Activated CD4-positive, CD25-positive, alpha-beta regulatory T cell treated with anti-CD3 and anti-CD28 coated beads, Interleukin-2, amount 50 U/mL, for 16 hours (primary cell): Measurements from ENCODE around the gene TGFA.

ENCODE experiments used
- DNase-seq: peaks from one replicate; pipeline ENCODE4 v3.0.0-alpha.2; 2020; ENCODE audit warnings: low read depth, low spot score

Gene TGFA

DNA sequence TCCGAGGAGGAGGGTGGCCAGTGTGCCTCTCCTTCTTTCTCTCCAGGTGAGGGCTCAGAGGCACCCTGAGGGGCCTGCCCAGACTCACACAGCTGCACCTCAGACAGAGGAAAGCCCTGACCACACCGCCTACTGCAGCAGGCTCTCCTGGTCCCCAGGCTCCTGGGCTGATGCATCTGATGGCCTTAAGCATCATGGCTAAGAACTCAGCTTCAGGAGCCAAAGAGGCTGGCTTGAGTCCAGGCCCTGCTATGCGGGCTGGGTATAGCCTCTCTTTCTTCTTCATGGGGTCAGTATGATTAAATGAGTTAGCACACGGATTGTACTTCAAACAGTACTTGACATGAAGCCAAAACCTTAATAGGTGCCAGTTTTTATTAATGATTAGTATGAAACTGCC, 89.6 kb downstream of the TGFA start:
- no peak for DNase-seq

DNA sequence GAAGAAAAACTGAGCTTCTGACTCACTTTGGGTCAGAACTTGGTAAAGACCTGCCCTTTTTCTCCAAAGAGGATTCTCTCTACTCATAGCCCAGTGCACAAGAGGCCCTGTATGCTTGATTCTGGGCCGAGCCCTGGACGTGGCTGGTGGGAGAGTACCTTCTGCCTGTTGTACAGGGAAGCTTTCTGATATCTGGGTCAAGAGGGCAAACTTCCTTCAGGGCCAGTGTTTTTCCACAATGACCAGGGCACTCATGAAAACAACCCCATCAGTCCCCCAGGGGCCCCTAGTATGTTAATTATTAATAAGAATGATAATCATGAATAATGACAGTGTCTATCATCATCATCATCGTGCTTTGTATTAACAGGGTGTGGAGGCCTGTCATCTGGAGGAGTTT, 90.0 kb downstream of the TGFA start:
- DNase-seq, result no peak

DNA sequence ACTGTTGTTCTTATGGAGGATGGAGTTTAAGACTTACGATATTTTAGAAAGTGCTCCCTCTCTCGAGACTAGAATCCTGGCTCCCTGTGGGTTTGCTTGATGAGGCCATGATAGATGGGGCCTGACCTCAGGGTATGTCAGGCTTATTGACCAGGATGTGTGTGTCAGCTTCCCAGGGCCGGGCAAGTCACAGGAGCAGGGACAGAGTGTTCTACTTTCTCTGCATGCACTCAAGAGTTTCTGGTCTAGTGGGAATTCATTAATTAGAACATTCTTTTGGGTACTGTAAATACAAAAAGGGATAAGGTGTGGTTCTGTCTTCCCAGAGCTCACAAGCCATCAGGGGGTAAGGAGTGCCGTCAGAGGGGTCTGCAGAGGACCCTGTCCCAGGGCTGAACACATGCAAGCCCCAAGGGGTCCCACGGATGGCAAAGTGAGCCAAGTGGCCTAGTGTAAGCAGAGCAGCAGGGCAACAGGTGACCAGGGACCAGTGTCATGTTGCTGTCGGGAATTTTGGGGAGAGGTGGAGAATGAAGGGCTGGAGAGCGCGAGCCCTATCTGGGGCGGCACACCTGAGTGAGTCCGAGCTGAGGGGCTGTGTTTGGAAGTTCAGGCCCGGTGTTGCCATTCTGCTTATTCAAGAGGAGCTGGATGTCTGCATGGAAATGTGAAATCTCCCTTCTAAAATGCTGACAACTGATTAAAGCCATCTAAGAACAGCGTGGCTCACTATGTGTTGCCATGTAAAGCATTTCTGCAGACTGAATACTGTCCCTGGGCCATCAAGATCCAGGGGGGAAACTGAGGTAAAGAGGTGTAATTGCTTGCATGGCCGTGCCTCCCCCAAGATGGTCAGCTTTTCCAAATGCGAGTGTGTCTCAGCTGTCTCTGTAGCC, 91.4 kb downstream of the TGFA start:
- DNase-seq, result no peak

DNA sequence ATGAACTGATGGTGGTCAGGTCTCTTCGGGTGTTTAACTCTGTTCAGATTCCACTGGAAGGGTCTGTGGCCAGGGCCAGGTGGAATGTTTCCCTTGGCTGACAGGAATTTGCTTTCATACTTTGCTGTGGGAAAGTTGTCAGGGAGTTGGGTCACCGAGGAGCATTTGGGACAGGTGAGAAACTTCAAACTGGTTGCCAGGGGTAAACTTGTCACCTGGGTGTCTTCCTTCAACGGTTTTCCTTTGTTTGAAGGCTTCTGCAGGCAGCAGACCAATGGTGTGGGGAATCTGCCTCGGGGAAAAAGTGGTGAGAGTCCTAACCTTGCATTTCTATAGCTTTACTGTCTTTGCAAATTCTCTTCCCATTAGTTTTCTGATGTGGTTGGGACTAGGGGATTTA, 92.2 kb downstream of the TGFA start:
- DNase-seq, result no peak

DNA sequence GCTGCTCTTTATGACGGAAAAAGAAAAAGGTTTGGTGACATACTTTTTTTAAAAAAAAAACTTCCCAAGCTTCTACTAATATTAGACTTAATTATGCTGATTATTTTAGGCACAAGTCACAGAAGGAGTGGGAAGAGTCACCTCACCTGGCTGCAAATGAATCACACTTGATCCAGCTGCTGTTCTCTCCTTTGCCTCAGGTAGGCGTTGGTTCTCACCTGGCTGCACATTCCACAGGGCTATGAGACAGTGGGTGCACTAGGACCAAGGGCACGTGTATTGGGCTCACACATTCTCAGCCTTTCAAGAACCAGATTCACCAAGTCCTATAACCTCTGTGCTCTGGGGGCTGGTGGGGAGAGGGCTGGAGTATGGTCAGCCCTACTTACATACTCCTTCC, 93.3 kb downstream of the TGFA start:
- DNase-seq, result no peak

DNA sequence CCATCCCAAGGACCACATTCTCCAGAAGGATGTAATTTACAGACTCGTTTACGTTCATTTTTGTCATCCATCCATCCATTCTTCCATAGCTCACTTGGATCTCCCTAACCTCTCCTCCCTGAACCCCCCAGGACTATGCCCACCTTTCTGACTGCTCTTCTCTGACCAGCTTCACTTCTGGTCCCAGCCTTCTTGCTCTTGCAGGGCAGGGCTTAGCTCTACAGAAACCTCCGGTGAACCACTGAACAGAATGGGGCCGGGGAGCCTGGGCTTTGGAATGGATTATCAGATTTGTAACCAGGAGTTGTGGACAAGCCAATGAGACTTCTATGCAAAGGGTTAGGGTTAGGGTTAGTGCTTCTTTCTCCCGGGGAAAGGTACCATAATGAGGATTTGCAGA, 95.0 kb downstream of the TGFA start:
- DNase-seq, result no peak

DNA sequence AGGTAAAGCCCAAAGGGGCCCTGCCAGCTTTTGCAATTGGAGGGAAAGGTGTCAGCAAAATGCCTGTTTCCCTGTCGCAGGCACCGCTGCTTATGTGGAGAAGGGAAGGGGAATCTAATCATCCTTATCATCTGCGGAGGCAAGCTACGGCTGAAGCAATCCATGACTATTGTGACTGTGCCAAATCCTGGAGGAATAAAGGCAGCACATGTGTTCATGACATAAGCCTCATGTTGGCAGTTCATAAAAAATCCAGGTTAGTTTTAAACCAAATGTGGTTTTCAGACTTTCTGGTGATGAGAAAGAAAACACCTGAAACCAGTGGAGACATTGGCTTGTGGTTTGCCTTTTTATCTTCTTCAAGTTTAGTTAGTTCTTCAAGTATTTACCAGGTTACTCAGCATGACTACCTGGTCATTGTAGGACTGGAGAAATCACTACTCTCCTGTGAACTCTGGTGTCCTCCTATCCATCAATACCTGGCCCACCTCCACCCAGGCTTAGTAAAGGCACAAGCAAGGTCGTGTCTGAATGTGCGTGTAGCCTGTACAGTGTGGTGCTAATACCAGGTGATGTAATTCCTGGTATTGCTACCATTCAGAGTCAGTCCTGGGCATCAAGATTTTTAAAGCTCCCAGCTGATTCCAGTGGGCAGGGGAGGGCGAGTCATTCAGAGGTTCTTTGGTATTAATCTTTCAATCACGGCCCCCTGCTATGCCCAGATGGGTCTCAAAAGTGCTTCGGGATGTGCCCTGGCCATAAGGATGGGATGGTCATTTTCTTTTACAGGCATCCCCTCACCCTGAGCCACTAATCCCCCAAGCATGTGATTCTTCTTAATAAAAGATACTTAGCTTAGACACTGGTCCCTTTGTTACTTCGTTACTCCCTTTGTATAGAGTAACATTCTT, 96.8 kb downstream of the TGFA start:
- DNase-seq, result no peak

DNA sequence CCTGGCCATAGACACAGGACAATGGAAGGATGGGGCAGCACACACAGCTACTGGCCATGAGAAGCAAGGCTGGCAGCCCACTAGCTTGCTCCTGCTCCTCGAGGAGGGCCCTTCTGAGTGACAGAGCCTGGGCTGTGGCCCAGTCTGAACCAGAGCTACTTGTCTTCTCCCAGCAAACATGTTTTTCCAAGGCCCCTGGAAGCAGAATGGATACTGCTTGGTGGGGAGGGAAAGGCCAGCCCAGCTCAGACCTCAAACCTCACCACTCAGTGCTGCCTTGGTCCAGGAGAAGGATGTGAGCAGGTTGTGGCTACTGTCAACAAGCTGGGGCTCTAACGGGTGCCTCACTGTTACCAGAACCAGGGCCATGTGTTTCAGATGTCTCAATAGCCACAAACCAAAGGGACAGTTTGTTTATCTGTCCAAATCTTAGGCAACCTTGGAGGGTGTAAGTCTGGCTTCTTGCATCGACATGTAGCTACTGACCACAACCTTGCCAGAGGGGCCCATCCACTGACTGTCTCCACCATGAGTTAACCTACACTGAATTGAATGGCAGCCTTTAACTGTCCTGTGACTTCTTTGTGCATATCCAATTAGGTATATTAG, 98.6 kb downstream of the TGFA start:
- DNase-seq, result no peak

DNA sequence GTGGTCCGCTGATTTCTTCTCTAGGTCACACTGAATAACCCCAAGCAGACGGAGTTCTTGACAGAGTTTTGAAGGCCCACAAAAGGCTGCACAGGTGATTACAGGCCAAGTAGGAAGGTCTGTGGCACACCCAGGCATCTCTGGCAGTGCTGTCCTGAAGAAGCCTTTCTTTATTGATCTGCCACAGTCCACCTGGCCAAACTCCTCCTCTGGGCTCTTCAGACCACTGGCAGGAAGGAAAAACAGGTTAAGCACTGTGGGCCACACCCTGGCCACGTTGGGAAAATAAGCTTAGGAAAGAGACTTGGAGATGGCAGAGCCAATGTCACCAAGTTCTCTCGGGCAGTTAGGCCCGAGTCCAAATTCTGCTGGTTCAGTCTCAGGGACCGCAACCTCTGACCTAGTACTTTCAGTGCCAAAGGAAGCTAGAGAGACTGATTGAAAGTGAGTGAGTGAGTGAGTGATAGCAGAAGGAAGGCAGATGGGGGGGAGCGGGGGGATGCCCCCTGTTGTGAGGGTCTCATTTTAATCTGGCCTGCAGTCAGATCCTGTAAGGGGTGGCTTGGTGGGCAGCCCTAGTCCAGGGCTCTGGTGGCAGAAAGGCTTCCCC, 102.9 kb downstream of the TGFA start:
- no peak for DNase-seq

DNA sequence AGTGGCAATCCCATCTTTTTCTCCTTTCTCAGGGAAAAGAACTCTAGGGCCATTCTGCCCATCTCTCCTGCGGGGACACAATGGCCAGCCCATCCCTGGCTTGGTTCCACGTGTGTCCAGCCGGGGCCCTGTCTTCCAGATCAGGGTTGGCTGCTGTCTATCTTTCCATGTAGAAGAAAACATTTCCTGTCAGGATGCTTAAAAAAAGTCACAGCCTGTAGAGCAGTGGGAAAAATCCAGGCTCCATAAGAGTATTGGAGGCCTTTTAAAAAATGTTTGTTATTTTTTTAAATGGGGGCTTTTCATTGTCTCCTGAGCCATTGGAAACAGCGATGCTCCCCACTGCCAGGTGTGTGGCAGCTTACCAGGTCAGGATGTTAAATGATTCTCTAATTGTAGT, 105.6 kb downstream of the TGFA start:
- DNase-seq, result no peak

DNA sequence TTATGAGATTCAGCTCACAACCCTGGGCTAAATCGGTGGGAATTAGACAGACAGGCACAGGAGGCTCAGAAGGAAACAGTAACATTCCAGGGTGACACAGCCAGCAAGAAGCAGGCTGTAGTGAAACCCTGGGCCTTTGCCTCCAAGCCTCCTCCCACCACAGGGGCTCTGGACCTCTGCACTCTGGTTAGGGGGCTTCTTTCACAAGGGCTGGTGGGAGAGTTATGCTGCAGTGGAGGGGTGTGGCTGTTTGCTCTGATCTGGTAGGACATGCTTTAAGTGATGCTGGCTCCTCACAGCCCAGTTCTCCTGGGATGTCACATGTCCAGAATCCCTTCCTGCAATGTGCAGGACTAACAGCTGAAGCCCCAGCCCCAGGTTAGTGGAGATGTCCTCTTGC, 109.9 kb downstream of the TGFA start:
- DNase-seq, result no peak

DNA sequence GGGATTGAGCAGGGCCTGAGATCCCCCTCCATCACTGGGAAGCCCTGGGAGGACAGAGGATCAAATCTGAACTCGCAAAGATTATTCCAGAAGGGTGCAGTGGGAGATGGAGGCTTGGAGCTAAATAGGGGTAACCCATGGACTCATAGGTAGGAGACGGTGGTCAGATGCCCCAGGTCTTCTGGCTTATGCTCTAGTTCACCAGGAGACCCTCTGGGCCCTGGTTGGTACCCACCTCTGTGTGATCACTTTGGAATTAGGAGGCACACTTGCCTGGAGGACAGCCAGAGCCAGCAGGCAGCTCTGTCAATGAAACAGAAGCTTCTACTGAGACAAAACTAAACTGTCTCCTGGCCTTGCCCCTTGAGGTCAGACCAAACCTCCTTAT, 110.6 kb downstream of the TGFA start:
- DNase-seq, result no peak

DNA sequence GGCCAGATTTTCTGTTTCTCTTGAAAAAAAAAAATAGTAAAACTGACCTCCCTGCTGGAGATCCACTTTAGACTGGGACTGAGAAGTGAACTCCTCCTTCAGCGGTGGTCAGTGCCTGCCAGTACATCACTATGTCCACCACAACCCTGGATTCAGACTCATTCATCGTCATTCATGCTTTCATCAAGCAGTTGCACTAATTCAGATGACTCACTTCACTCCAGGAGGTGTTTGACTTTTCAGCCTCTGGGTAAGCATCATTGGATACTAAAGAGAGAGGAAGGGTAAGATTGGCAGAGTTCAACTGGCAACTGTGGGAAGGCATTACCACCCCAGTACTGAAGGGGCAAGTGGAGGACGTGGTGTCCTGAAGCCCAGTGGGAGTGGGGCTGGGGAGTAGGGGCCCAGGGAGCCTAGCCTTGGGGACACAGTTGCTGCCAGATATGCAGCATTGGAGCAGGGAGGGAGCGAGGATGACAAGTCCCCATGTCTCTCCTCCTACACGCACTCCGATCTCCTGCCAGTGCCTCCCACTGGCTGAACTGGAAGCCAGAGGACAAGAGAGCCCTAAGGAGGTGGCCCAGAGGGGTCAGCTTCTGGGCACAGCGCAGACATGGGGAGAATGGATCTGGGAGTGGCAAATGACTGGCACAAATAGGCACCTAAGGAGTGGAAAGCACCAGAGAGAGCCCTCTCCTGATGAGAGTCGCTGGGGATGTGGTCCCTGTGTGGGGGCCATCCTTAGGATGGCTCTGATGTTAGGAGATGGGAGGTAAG, 111.1 kb downstream of the TGFA start:
- no peak for DNase-seq

DNA sequence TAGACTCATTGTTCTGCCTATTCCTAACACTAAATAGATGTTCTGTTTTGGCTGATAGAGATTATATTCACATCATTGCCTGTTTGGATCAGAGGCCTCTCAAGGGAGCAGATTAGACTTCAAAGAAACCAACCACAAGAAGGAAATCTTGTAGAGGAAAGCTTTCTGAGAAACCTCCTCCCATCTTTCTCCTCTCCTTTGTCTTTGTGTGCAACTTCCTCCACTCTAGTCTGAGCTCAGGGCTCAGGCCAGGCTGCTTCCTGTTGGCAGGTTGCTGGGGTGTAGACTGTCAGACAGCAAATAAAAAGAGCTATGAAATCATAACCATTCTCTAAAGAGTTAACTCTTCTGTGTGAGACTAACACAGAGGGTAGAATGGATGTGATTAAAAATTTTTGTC, 113.0 kb downstream of the TGFA start:
- no peak for DNase-seq

DNA sequence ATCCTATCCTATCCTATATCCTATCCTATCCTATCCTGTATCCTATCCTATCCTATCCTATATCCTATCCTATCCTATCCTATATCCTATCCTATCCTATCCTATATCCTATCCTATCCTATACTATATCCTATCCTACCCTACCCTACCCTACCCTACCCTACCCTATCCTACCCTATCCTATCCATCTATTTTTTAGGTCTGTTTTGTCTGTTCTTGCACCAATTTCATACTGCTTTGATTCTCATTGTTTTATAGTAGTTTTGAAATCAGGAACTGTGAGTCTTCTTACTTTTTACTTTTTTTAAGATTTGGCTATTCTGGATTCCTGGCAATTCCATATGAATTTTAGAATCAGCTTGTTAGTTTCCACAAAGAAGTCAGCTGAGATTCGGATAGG, 118.5 kb downstream of the TGFA start:
- DNase-seq, result no peak

DNA sequence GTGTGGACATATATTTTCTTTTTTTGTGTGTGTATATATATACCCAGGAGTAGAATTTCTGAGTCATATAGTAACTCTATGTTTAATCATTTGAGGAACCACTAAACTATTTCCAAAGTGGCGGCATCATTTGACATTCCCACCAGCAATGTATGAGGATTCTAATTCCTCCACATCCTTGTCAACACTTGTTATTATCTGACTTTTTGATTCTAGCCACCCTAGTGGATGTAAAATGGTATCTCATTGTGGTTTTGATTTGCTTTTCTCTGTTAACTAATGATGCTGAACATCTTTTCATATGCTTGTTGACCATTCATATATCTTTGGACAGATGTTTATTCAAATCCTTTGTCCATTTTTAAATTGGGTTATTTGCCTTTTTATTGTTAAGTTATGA, 120.3 kb downstream of the TGFA start:
- no peak for DNase-seq

DNA sequence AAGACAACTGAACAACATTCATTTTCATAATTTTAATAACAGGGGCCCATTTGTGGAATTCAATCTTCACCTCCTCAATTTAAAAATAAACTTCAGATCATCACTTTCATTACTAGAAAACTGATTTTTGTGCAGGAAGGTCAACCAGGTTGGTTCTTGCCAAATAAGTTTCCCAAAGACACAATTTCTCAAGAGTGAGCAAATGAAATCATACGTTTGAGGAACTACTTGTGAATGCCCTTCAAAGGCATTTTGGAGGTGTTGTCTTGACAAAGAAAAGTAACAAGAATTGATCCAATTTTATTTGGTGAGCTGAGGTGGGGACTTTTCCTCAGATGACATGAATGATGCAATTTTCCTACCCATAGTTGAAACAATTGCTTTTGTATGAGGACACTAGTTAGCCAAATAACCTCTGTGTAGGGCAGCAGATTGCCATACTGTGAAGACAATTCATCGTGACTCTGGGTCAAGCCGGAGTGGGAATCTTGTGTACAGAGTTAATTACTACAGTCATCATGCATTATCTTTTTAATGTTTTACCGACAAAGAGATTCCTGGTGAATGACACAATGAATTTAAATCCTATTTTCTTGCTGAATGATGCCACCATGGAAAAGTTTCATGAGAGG, 121.8 kb downstream of the TGFA start:
- no peak for DNase-seq

DNA sequence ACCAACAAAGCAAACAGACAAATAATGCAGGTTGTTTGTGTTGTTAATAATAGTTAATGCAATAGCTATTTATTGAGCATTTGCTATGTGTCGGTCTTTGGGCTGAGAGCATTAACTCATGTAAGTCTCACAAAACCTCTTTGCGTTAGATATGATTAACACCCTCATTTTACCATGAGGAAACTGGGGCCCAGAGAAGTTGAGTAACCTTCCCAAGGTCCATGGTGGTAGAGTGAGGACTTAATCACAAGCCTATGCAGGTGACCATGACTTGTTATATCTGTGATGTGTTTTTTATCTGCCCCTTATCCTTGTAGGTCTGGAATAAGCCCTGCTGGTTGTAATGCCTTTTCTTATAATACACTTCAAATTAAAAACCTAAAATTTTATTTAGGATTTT, 127.3 kb downstream of the TGFA start:
- no peak for DNase-seq

DNA sequence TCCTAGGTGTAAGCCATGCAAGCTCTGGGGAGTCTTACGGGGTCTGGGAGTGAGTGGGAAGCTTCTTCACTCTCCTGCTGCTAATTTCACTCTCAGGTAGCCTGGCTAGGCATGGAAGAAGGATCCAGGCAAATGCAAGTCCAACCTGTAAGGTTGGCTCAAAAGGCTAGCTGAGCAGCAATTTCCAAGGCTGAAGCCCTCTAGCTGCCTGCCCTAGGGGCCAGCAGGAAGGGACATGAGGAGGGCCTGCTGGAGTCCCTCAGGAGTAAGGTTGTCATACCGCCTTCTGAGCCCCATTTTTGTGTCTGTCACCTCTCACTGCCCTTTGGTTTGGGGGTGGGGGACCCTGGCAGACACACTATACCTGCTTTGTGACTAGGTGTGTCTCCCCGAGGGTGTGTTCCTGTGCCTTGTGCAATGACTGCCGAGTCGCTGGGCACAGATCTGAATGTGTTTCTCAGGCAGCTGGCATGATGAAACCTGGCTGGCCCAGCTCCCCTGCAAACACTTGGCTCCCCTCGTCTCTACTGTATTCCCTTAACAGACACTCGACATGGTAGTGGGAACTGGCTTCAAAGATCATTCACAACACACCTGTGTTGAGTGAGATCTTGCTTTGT, 127.8 kb downstream of the TGFA start:
- no peak for DNase-seq

DNA sequence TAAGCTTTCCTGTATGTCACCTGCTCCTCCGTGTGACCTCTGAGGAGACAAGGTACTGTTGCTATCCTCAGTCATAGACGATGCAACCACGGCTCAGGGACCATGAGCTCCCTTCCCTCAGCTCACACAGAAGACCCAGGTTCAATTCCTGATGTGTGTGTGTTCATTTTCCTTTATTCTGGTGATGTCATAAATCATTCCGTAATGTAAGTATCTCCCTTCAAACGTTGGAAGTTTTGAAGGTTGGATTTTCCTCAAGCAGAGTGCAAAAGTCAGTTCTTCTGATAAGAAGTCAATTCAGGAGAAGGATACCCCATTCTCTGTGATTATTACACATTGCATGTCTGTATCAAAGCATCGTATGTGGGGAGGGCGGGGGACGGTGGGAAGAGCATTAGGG, 132.9 kb downstream of the TGFA start:
- DNase-seq, result no peak
